Motor neuron (in vitro differentiated cells): ENCODE results near the gene CASKIN2. TPM values are rescaled to one million over a fixed set of nuclear protein-coding genes. Genes with fewer than 3 reads are reported as not detected.
"Not testable (repeated sequence)": the region's sequence is repeated elsewhere in the genome, so short reads cannot be mapped to it uniquely, and the experiment has no call there.

Experiments
- ATAC-seq, 8 experiments: fragments of 200-7000 bp; cut with Tn5 transposase; replicated peaks in 6 of 8; 2 replicates each; pipeline ENCODE4 v1.8.0; 2021; ENCODE audit warnings: mild to moderate bottlenecking in 8 of 8, moderate library complexity in 8 of 8
- H3K27ac ChIP-seq, 2 donors: fragments of 250-450 bp; sonication (Bioruptor Pico); 2 replicates each; pipeline ENCODE4 v1.9.0; 2021; ENCODE audit warnings: antibody characterized with exemption in 2 of 2, mild to moderate bottlenecking in 2 of 2, moderate library complexity in 1 of 2
- H3K4me1 ChIP-seq, 2 donors: fragments of 250-450 bp; sonication (Bioruptor Pico); replicated peaks in 1 of 2; 2 replicates each; pipeline ENCODE4 v1.6.1; 2021; ENCODE audit warnings: antibody characterized with exemption in 2 of 2, mild to moderate bottlenecking in 2 of 2, moderate library complexity in 1 of 2
- H3K4me3 ChIP-seq, 5 donors: fragments of 250-450 bp; sonication (Bioruptor Pico); 2 replicates each; pipeline ENCODE4 v1.9.0; 2021; ENCODE audit warnings: antibody characterized with exemption in 5 of 5, mild to moderate bottlenecking in 5 of 5, moderate library complexity in 4 of 5
- WGBS, 10 experiments: fragments of 450-650 bp; shearing (Covaris generic); methylation state at CpG; one replicate each; pipeline ENCODE4 v1.0.0; 2022; 5-methylcytosine and 5-hydroxymethylcytosine counted together
- in situ Hi-C, 9 experiments: fragments of 400-800 bp; cut with MboI; loops; one replicate each; pipeline ENCODE4 v1.15.0; 2021; ENCODE audit warnings: low sequenced_read_pairs in 9 of 9, low pct_unique_long_range_greater_than_20kb in 2 of 9; ENCODE audit not compliant: unreplicated experiment in 9 of 9
- total RNA-seq, 8 experiments: library from RNA; unstranded; fragments of 300-600 nt; gene quantifications; 2 replicates each; pipeline versions ENCODE4 v1.2.3 to v1.2.4, GENCODE V29; 2022

Gene CASKIN2
- total RNA-seq, 8 experiments from 2014 or later: 2.2 to 10.8 (median 6.4) TPM

- peak overlapping the region; percentile 84 to 92 for H3K27ac ChIP-seq
Observed at GRCh38 chr17:75456039-75456416, 59.3 kb downstream of the CASKIN2 start.

GRCh38 chr17:75454672-75455071, 60.7 kb downstream of the CASKIN2 start:
- peaks cover 17 to 19% of the 10 kb centered on the region in 2 donors for H3K4me1 ChIP-seq
- ATAC-seq, H3K4me3 ChIP-seq, in situ Hi-C loops, H3K27ac ChIP-seq: not testable (repeated sequence)
- 86 to 100% (median 100%) methylated on average over 1 to 2 of the region's 3 CpGs; no CpG with 5 or more reads in 5 of the 10 experiments for WGBS, 10 experiments

More at GRCh38 chr17:75456039-75456416, 59.3 kb downstream of the CASKIN2 start:
- in situ Hi-C loops: no loop called here
- 0 to 11% (median 6%) methylated on average over 2 to 13 of the region's 13 CpGs; no CpG with 5 or more reads in 1 of the 10 experiments for WGBS, 10 experiments
- peak overlapping the region; percentile 33 to 70 (median 57) for H3K4me3 ChIP-seq
- H3K4me1 ChIP-seq: peaks cover 17 to 23% of the 10 kb centered on the region in 2 donors
- peak; percentile 21 to 57 (median 34) for ATAC-seq

GRCh38 chr17:75454193-75454592, 61.1 kb downstream of the CASKIN2 start:
- Histone ChIP-seq H3K4me1 (peaks cover 15 to 17% of the 10 kb centered on the region in 2 donors), H3K27ac (no peak overlapping the region), H3K4me3 (no peak overlapping the region)
- in situ Hi-C loops: no loop called here
- no peak for ATAC-seq

GRCh38 chr17:75450270-75450669, 65.1 kb downstream of the CASKIN2 start:
- Histone ChIP-seq H3K4me3 (no peak overlapping the region), H3K4me1 (peaks cover 1 to 2% of the 10 kb centered on the region in 2 donors), H3K27ac (no peak overlapping the region)
- 56 to 90% (median 65%) methylated on average over 1 to 4 of the region's 4 CpGs; no CpG with 5 or more reads in 3 of the 10 experiments for WGBS, 10 experiments
- ATAC-seq: no peak
- in situ Hi-C loops: no loop called here

Other genes starting within 250 kb of the CASKIN2 start
- gene MIF4GD, start 244.3 kb downstream of the CASKIN2 start, total RNA-seq: 10 to 100 TPM in 7 of 8 experiments, 1 to 10 TPM in 1; 9.8 to 21.2 (median 16.3) TPM
- gene SLC25A19, start 226.1 kb downstream of the CASKIN2 start, total RNA-seq: 10 to 100 TPM in 2 of 8 experiments, 1 to 10 TPM in 6; 3.7 to 17.9 (median 5.9) TPM
- 10 to 100 TPM; 37.1 to 76.5 (median 43.9) TPM for gene GRB2, start 109.9 kb downstream of the CASKIN2 start, total RNA-seq
- gene TMEM94, start 58.9 kb downstream of the CASKIN2 start, total RNA-seq: 10 to 100 TPM; 19.3 to 92.7 (median 56.1) TPM
- gene TSEN54, start 991 bp upstream of the CASKIN2 start, total RNA-seq: 10 to 100 TPM; 11.1 to 25.1 (median 14.9) TPM
- gene LLGL2, start 10.2 kb upstream of the CASKIN2 start, total RNA-seq: 1 to 10 TPM in 6 of 8 experiments, under 1 TPM in 2; 0.60 to 6.1 (median 3.0) TPM
- gene MYO15B, start 72.3 kb upstream of the CASKIN2 start, total RNA-seq: 10 to 100 TPM in 1 of 8 experiments, 1 to 10 TPM in 7; 2.9 to 31.5 (median 4.5) TPM
- gene SMIM5, start 117.9 kb upstream of the CASKIN2 start, total RNA-seq: 1 to 10 TPM in 3 of 8 experiments, under 1 TPM in 5; 0.16 to 3.9 (median 0.88) TPM
- gene RECQL5, start 151.6 kb upstream of the CASKIN2 start, total RNA-seq: 10 to 100 TPM; 12.6 to 58.3 (median 22.8) TPM
- 100 to 1,000 TPM in 1 of 8 experiments, 10 to 100 TPM in 7; 52.5 to 106 (median 75.2) TPM for gene SAP30BP, start 151.8 kb upstream of the CASKIN2 start, total RNA-seq
- 10 to 100 TPM in 1 of 8 experiments, 1 to 10 TPM in 4, under 1 TPM in 3; 0.46 to 40.8 (median 2.0) TPM for gene ITGB4, start 205.9 kb upstream of the CASKIN2 start, total RNA-seq
- gene GALK1, start 249.7 kb upstream of the CASKIN2 start, total RNA-seq: 10 to 100 TPM; 10.0 to 32.7 (median 16.4) TPM